ENCODE results near the gene PPP3R2. TPM values are rescaled to one million over a fixed set of nuclear protein-coding genes. Genes with fewer than 3 reads are reported as not detected.

PPP3R2 gene
- total RNA-seq, 1 donor from 2014 or later: not detected

DNA sequence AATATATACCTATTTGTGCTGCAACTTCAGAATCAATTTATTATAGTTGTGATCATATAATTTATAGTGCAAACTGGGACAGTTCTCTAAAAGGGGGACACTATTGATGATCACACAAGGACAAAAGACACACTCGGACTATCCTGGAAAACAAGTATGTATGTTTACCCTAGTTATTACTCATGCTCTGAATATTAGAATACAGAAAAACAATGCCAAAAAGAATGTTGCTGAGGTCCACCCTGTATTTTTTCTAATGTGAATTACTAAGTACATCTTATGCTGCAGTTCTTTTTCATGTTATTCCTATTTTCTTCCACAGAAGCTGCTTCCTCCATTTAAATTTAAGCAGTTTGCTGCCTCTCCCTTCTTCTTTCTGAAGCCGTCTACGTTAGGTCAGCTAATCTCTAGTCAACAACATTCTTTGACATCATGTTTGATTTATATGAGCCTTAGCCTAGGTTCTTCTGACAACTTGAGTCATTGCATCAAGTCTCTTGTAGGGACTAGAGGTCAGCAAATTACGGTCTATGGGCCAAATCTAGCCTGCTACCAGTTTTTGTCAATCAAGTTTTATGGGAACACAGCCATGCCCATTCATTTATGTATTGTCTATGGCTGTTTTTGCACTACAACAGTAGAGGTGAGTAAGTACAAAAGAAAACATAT, 40.1 kb upstream of the PPP3R2 start:
- no peak overlapping the region for H3K4me3 Mint-ChIP-seq
- TF ChIP-seq, protein P1, sequence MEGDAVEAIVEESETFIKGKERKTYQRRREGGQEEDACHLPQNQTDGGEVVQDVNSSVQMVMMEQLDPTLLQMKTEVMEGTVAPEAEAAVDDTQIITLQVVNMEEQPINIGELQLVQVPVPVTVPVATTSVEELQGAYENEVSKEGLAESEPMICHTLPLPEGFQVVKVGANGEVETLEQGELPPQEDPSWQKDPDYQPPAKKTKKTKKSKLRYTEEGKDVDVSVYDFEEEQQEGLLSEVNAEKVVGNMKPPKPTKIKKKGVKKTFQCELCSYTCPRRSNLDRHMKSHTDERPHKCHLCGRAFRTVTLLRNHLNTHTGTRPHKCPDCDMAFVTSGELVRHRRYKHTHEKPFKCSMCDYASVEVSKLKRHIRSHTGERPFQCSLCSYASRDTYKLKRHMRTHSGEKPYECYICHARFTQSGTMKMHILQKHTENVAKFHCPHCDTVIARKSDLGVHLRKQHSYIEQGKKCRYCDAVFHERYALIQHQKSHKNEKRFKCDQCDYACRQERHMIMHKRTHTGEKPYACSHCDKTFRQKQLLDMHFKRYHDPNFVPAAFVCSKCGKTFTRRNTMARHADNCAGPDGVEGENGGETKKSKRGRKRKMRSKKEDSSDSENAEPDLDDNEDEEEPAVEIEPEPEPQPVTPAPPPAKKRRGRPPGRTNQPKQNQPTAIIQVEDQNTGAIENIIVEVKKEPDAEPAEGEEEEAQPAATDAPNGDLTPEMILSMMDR (conservative IDR thresholded peaks at IDR 0.05): no peak
- H3K27me3 Mint-ChIP-seq (ENCODE audit: low read depth): peaks cover 4% of the 10 kb centered on the region
- H3K27ac Mint-ChIP-seq (ENCODE audit: unreplicated experiment): no peak overlapping the region
- no peaks in the 10 kb centered on the region for H3K9me3 Mint-ChIP-seq
- no peaks in the 10 kb centered on the region for H3K36me3 Mint-ChIP-seq (ENCODE audit: low read depth)
- H3K4me1 Mint-ChIP-seq: no peaks in the 10 kb centered on the region
- DNase-seq (ENCODE audit: low read depth, low spot score): no peak

DNA sequence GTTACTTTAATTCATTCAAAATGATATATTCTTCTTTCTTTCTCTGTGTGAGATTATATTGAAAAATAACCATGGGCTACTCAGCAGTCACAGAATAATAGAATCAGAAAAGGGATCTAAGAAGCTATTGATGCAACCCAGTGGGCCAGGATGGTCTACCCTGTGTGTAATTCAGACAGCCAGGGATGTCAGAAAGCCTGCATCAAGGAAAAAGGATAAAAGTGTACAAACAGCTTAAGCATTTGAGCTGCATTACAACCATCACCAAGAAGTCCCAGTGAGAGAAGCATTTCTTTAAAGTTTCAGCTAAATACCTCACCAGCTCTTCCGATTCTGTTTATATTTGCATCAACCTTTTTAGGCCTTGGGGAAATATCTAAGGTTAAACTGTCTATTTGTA, 37.8 kb upstream of the PPP3R2 start:
- TF ChIP-seq, protein P1 (conservative IDR thresholded peaks at IDR 0.05): no peak
- Mint-ChIP-seq H3K27ac (ENCODE audit: unreplicated experiment) (no peak overlapping the region), H3K27me3 (ENCODE audit: low read depth) (peaks cover 8% of the 10 kb centered on the region), H3K9me3 (peaks cover 2% of the 10 kb centered on the region), H3K36me3 (ENCODE audit: low read depth) (no peaks in the 10 kb centered on the region), H3K4me1 (no peaks in the 10 kb centered on the region), H3K4me3 (no peak overlapping the region)
- no peak for DNase-seq (ENCODE audit: low read depth, low spot score)

DNA sequence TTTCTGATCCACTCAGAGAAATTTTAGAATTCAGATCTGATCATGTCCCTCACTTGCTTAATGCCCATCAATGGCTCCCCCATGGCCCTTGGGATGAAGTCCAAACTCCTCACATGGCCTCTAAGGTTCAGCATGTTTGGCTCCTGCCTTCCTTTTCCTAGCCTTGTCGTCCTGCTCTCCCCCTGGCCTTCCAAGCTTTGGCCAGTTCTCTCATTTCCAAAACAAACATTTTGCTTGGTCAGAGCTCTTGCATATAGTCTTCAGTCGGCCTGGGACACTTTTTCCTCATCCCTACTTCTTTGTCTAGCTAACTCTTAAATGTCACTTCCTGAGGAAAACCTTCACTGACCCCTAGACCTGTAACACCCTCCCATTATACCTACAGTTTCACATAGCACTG, 37.1 kb upstream of the PPP3R2 start:
- Mint-ChIP-seq H3K36me3 (ENCODE audit: low read depth) (no peaks in the 10 kb centered on the region), H3K4me3 (no peak overlapping the region), H3K27me3 (ENCODE audit: low read depth) (peaks cover 8% of the 10 kb centered on the region), H3K9me3 (peaks cover 2% of the 10 kb centered on the region), H3K27ac (ENCODE audit: unreplicated experiment) (no peak overlapping the region), H3K4me1 (no peaks in the 10 kb centered on the region)
- no peak for DNase-seq (ENCODE audit: low read depth, low spot score)
- TF ChIP-seq, protein P1 (conservative IDR thresholded peaks at IDR 0.05): no peak

DNA sequence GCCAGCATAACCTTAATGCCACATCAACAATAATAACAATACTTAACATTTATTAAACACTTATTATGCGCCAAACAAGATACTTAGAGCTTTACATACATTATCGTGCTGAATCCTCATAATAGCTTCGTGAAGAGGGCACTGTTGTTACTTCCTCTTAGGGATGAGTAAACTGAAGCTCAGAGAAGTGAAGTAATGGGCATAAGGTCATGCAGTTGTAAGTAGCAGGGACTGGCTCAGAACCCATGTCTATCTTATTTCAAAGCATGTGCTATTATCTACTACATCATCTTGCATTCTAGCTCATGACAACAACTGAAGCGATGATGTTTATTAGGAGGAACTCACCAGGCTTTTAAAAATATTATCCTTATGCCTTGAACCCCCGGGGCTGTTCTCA, 34.9 kb upstream of the PPP3R2 start:
- Mint-ChIP-seq H3K9me3 (peaks cover 2% of the 10 kb centered on the region), H3K36me3 (ENCODE audit: low read depth) (no peaks in the 10 kb centered on the region), H3K27ac (ENCODE audit: unreplicated experiment) (no peak overlapping the region), H3K27me3 (ENCODE audit: low read depth) (peaks cover 8% of the 10 kb centered on the region), H3K4me1 (no peaks in the 10 kb centered on the region), H3K4me3 (no peak overlapping the region)
- DNase-seq (ENCODE audit: low read depth, low spot score): no peak
- TF ChIP-seq, protein P1 (conservative IDR thresholded peaks at IDR 0.05): no peak

DNA sequence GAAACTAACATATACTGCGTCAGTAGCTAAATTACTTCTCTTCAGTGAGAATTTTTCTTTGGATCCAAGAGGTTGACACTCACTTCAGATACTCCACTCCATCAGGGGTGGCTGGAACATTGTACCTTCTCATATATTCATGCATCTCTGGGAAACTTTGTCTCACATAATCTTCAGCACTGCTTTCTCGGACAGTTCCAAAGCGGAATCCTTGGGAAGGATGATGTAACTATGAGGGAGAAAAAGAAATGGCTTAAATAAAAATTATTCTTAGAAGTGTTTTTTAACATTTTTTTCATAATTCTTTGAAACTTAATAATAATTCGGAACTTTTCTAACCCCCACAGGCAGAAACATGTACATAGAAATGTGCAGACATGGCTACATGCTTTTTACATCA, 33.4 kb upstream of the PPP3R2 start:
- no peak overlapping the region for H3K27ac Mint-ChIP-seq (ENCODE audit: unreplicated experiment)
- H3K27me3 Mint-ChIP-seq (ENCODE audit: low read depth): peaks cover 8% of the 10 kb centered on the region
- TF ChIP-seq, protein P1 (conservative IDR thresholded peaks at IDR 0.05): no peak
- no peak overlapping the region for H3K4me3 Mint-ChIP-seq
- no peak for DNase-seq (ENCODE audit: low read depth, low spot score)
- no peaks in the 10 kb centered on the region for H3K4me1 Mint-ChIP-seq
- peaks cover 4% of the 10 kb centered on the region for H3K9me3 Mint-ChIP-seq
- no peaks in the 10 kb centered on the region for H3K36me3 Mint-ChIP-seq (ENCODE audit: low read depth)

Data from neural crest cell (in vitro differentiated cells).